PC-3 (cell line): ENCODE measurements around the gene TCERG1L.

Experiments
- EZH2 ChIP-seq: fragments of 300-600 bp; sonication (generic); IDR thresholded peaks from one replicate; pipeline ENCODE4 v1.6.1; 2017; ENCODE audit warnings: antibody characterized with exemption, mild to moderate bottlenecking, low read length; ENCODE audit not compliant: unreplicated experiment
- EZH2phosphoT487 ChIP-seq: fragments of 300-600 bp; sonication (generic); IDR thresholded peaks from 2 replicates; pipeline ENCODE4 v1.6.1; 2018; ENCODE audit warnings: mild to moderate bottlenecking, antibody characterized with exemption, low read length, borderline replicate concordance
- TF ChIP-seq, protein P1 (sequence below): fragments of 300-600 bp; sonication (generic); conservative IDR thresholded peaks from 2 replicates; pipeline ENCODE4 v1.5.1; 2017; ENCODE audit warnings: antibody characterized with exemption, low read depth, mild to moderate bottlenecking, low read length

DNA sequence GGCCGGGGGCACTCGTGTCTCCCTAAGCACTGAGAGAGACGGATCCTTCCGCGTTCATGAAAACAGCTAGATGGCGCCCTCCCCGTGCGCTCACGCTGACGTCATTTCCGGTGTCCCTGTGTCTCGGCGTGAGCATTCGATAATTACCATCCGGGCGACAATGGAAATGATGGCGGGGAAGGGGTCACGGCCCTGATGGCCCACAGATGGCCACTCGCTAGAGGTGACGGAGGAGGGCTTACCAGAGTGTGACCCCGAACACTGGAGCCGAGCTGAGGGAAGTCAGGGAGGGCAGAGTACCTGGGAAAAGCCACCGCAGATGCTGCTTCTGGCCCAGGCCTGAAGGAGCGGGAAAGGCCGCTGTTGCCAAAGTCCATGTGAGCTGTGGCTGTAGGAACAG, 222.9 kb downstream of the TCERG1L start:
- no peak for TF ChIP-seq EZH2phosphoT487
- TF ChIP-seq, protein P1, sequence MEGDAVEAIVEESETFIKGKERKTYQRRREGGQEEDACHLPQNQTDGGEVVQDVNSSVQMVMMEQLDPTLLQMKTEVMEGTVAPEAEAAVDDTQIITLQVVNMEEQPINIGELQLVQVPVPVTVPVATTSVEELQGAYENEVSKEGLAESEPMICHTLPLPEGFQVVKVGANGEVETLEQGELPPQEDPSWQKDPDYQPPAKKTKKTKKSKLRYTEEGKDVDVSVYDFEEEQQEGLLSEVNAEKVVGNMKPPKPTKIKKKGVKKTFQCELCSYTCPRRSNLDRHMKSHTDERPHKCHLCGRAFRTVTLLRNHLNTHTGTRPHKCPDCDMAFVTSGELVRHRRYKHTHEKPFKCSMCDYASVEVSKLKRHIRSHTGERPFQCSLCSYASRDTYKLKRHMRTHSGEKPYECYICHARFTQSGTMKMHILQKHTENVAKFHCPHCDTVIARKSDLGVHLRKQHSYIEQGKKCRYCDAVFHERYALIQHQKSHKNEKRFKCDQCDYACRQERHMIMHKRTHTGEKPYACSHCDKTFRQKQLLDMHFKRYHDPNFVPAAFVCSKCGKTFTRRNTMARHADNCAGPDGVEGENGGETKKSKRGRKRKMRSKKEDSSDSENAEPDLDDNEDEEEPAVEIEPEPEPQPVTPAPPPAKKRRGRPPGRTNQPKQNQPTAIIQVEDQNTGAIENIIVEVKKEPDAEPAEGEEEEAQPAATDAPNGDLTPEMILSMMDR = no peak
- TF ChIP-seq EZH2 = no peak
